Colonic mucosa (tissue), 4 donors: Measurements from ENCODE around the gene SMIM7. TPM values are rescaled to one million over a fixed set of nuclear protein-coding genes. Genes with fewer than 3 reads are reported as not detected.

Experiments
- DNase-seq: peaks from one replicate; pipeline ENCODE4 v3.0.0-alpha.2; 2020
- H3K27ac ChIP-seq: fragments of 200-600 bp; one replicate; pipeline ENCODE4 v1.8.0; 2021
- H3K27me3 ChIP-seq: fragments of 200-600 bp; one replicate; pipeline ENCODE4 v1.8.0; 2021
- H3K36me3 ChIP-seq: fragments of 200-600 bp; one replicate; pipeline ENCODE4 v1.8.0; 2021
- H3K4me1 ChIP-seq: fragments of 200-600 bp; one replicate; pipeline ENCODE4 v1.8.0; 2021; ENCODE audit warnings: mild to moderate bottlenecking
- H3K4me3 ChIP-seq: fragments of 200-600 bp; one replicate; pipeline ENCODE4 v1.8.0; 2021
- H3K9ac ChIP-seq, 2 donors: one replicate each; pipeline ENCODE4 v1.7.0; 2013; ENCODE audit warnings: control low read depth in 2 of 2, low read depth in 2 of 2, low read length in 2 of 2
- H3K9me3 ChIP-seq: fragments of 200-600 bp; one replicate; pipeline ENCODE4 v1.8.0; 2021
- CTCF ChIP-seq: fragments of 200-600 bp; IDR thresholded peaks from one replicate; pipeline ENCODE4 v1.8.0; 2022; ENCODE audit warnings: antibody characterized with exemption, mild to moderate bottlenecking
- intact Hi-C: fragments of 100-400 bp; cut with DNase I; formaldehyde crosslinking; loops from one replicate; pipeline ENCODE4 v1.14.1; 2022
- total RNA-seq, 2 donors: library from RNA; stranded (reverse); fragmentation: NEBNext Ultra II Directional in 1 of 2; extraction: Animal tissue kit (Norgen Biotek cat#: 25700) in 1 of 2; gene quantifications; one replicate each; pipeline ENCODE4 v1.2.1, GENCODE V29; 2021
- donor health status: healthy.
- donor health status: DM: no; HTN: no; CAD: no.
- donor health status: DM: no; HTN: no; CAD: no.

SMIM7 gene
- total RNA-seq, 2 donors from 2014 or later: 58.2 to 64.8 TPM

GRCh38 chr19:16598848-16599247 lies 61.1 kb downstream of the SMIM7 start:
- Histone ChIP-seq H3K4me1 (no peaks in the 10 kb centered on the region), H3K4me3 (no peak overlapping the region), H3K27ac (no peak overlapping the region), H3K9ac (no peak overlapping the region), H3K9me3 (no peaks in the 10 kb centered on the region), H3K27me3 (no peaks in the 10 kb centered on the region), H3K36me3 (no peaks in the 10 kb centered on the region)
- TF ChIP-seq CTCF: no peak
- intact Hi-C loops: no loop called here
- no peak for DNase-seq

- no peak overlapping the region for H3K27ac ChIP-seq
- no peak for TF ChIP-seq CTCF
- intact Hi-C loops: no loop called here
- no peaks in the 10 kb centered on the region for H3K9me3 ChIP-seq
- no peaks in the 10 kb centered on the region for H3K27me3 ChIP-seq
- no peak overlapping the region for H3K9ac ChIP-seq
- H3K36me3 ChIP-seq: no peaks in the 10 kb centered on the region
- no peak for DNase-seq
- no peak overlapping the region for H3K4me3 ChIP-seq
- H3K4me1 ChIP-seq: no peaks in the 10 kb centered on the region
Measured at GRCh38 chr19:16596399-16596798, 63.5 kb downstream of the SMIM7 start.

Other genes starting within 250 kb of the SMIM7 start
- 10 to 100 TPM; 33.4 to 46.0 TPM for gene EPS15L1, start 188.2 kb downstream of the SMIM7 start, total RNA-seq
- gene CALR3, start 164.0 kb downstream of the SMIM7 start, total RNA-seq: not detected
- 1 to 10 TPM; 2.4 to 3.2 TPM for gene C19orf44, start 163.8 kb downstream of the SMIM7 start, total RNA-seq
- gene CHERP, start 117.7 kb downstream of the SMIM7 start, total RNA-seq: 10 to 100 TPM; 35.2 to 54.0 TPM
- 10 to 100 TPM; 44.4 to 47.7 TPM for gene SLC35E1, start 87.7 kb downstream of the SMIM7 start, total RNA-seq
- gene MED26, start 31.9 kb downstream of the SMIM7 start, total RNA-seq: 10 to 100 TPM; 10.0 to 11.9 TPM
- gene TMEM38A, start 995 bp upstream of the SMIM7 start, total RNA-seq: 1 to 10 TPM; 4.2 to 4.4 TPM
- gene NWD1, start 59.7 kb upstream of the SMIM7 start, total RNA-seq: under 1 TPM; 0.20 to 0.27 TPM
- 10 to 100 TPM; 19.8 to 31.0 TPM for gene SIN3B, start 169.3 kb upstream of the SMIM7 start, total RNA-seq
- gene F2RL3, start 228.9 kb upstream of the SMIM7 start, total RNA-seq: under 1 TPM; 0.84 to 0.98 TPM